Thymus (tissue), 11 donors: ENCODE results near the gene TMEM236. TPM values are rescaled to one million over a fixed set of nuclear protein-coding genes. Genes with fewer than 3 reads are reported as not detected.

ENCODE experiments used
- DNase-seq, 9 donors: peaks; one replicate each; pipeline ENCODE4 v3.0.0-alpha.2; 2013; ENCODE audit warnings: low spot score in 9 of 9, low read depth in 6 of 9, missing footprints in 1 of 9
- H3K27ac ChIP-seq, 2 donors: one replicate each; pipeline ENCODE4 v1.5.1; 2013; ENCODE audit warnings: control low read depth in 1 of 2, low read depth in 1 of 2, low read length in 1 of 2, mild to moderate bottlenecking in 1 of 2, moderate library complexity in 1 of 2
- H3K27me3 ChIP-seq, 2 donors: one replicate each; pipeline ENCODE4 v1.5.1; 2013; ENCODE audit warnings: low read length in 1 of 2; ENCODE audit not compliant: control insufficient read depth in 2 of 2, insufficient read depth in 1 of 2
- H3K36me3 ChIP-seq, 2 donors: one replicate each; pipeline ENCODE4 v1.5.1; 2013; ENCODE audit warnings: low read length in 1 of 2, mild to moderate bottlenecking in 1 of 2, moderate library complexity in 1 of 2; ENCODE audit not compliant: control insufficient read depth in 2 of 2, insufficient read depth in 2 of 2
- H3K4me1 ChIP-seq, 2 donors: one replicate each; pipeline ENCODE4 v1.5.1; 2013; ENCODE audit warnings: low read length in 2 of 2; ENCODE audit not compliant: control insufficient read depth in 2 of 2, insufficient read depth in 2 of 2
- H3K4me3 ChIP-seq, 2 donors: one replicate each; pipeline ENCODE4 v1.5.1; 2013; ENCODE audit warnings: low read length in 2 of 2, control low read depth in 1 of 2, mild to moderate bottlenecking in 1 of 2
- H3K9me3 ChIP-seq, 2 donors: one replicate each; pipeline ENCODE4 v1.5.1; 2013; ENCODE audit warnings: low read length in 1 of 2, mild to moderate bottlenecking in 1 of 2; ENCODE audit not compliant: control insufficient read depth in 2 of 2, insufficient read depth in 1 of 2
- WGBS: extraction: QIAGEN DNeasy Blood & Tissue Kit; methylation state at CpG from one replicate; pipeline ENCODE4 v1.1.7; 2013; 5-methylcytosine and 5-hydroxymethylcytosine counted together
- polyA plus RNA-seq: library from polyadenylated mRNA; stranded (reverse); fragments of 200-250 nt; gene quantifications from one replicate; pipeline ENCODE4 v1.2.3, GENCODE V29; 2013
- total RNA-seq: library from RNA; stranded (reverse); fragments of 120-200 nt; gene quantifications from one replicate; pipeline ENCODE4 v1.2.4, GENCODE V29; 2013
- donor health status: healthy.

TMEM236 gene
- total and polyA plus RNA-seq, 2 donors: 0.24 to 0.30 TPM

DNA sequence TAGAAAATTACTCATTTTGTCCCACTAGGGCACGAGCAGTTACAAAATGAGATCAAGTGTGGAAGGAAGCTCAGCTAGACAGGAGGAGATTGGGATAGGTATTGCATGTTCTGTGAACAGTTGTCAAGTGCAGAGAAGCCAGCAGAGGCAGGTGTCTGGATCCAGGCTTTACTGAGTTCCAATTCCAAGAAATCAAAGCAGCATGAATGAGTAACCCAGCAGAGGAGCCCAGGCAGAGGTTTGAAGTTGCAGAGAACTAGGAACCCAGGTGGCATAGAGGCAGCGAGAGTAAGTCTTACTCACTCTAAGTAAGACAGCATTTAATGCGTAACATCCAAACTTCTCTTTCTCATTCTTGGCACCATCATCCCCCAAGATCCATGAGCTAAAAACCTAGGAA lies 68.9 kb downstream of the TMEM236 start:
- Histone ChIP-seq H3K27ac (no peak overlapping the region), H3K36me3 (no peaks in the 10 kb centered on the region), H3K4me3 (no peak overlapping the region), H3K27me3 (no peaks in the 10 kb centered on the region), H3K4me1 (no peaks in the 10 kb centered on the region), H3K9me3 (no peaks in the 10 kb centered on the region)
- DNase-seq: no peak
- WGBS: 89% methylated on average over 3 of the region's 3 CpGs

GRCh38 chr10:17821893-17822292 lies 69.9 kb downstream of the TMEM236 start:
- WGBS: 71% methylated on average over 1 of the region's 1 CpG
- DNase-seq: no peak
- no peak overlapping the region for H3K4me3 ChIP-seq

DNA sequence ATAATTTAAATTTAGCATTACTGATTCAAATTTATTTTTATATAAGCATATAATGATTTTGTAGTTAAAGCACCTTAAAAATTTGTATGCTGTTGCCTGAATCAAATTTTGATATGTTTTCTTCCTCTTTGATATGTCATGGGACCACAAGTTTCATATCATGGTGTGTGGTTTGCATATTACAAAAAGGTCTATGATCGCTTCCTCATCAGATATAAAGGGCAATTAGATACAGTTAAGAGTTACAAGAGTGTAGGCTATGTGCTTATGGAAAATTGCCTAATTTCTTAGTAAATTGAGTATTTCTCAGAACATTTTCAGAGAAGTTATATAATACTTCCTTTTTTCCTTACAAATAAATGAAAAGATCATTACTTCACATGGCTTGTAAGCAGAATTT lies 79.3 kb downstream of the TMEM236 start:
- H3K27me3 ChIP-seq: no peaks in the 10 kb centered on the region
- WGBS: 85% methylated on average over 1 of the region's 1 CpG
- no peaks in the 10 kb centered on the region for H3K36me3 ChIP-seq
- H3K9me3 ChIP-seq: no peaks in the 10 kb centered on the region
- no peak overlapping the region for H3K27ac ChIP-seq
- H3K4me1 ChIP-seq: no peaks in the 10 kb centered on the region
- no peak overlapping the region for H3K4me3 ChIP-seq
- DNase-seq: no peak

More at GRCh38 chr10:17821893-17822292, 69.9 kb downstream of the TMEM236 start:
- no peaks in the 10 kb centered on the region for H3K27me3 ChIP-seq
- no peaks in the 10 kb centered on the region for H3K36me3 ChIP-seq
- no peak overlapping the region for H3K27ac ChIP-seq
- no peaks in the 10 kb centered on the region for H3K9me3 ChIP-seq
- H3K4me1 ChIP-seq: no peaks in the 10 kb centered on the region

- H3K27me3 ChIP-seq: no peaks in the 10 kb centered on the region
- no peaks in the 10 kb centered on the region for H3K9me3 ChIP-seq
- H3K36me3 ChIP-seq: no peaks in the 10 kb centered on the region
- WGBS: 93% methylated on average over 6 of the region's 6 CpGs
- no peak overlapping the region for H3K27ac ChIP-seq
- no peaks in the 10 kb centered on the region for H3K4me1 ChIP-seq
- H3K4me3 ChIP-seq: no peak overlapping the region
- no peak for DNase-seq
Observed at GRCh38 chr10:17831896-17832295, 79.9 kb downstream of the TMEM236 start.

GRCh38 chr10:17833656-17834055 lies 81.7 kb downstream of the TMEM236 start:
- WGBS: 95% methylated on average over 6 of the region's 6 CpGs
- H3K4me3 ChIP-seq: no peak overlapping the region
- no peak overlapping the region for H3K27ac ChIP-seq
- H3K36me3 ChIP-seq: no peaks in the 10 kb centered on the region
- no peaks in the 10 kb centered on the region for H3K9me3 ChIP-seq
- no peak for DNase-seq
- peaks cover 0 to 2% of the 10 kb centered on the region in 2 donors for H3K4me1 ChIP-seq
- H3K27me3 ChIP-seq: no peaks in the 10 kb centered on the region

- DNase-seq: no peak
- Histone ChIP-seq H3K4me1 (peaks cover 0 to 2% of the 10 kb centered on the region in 2 donors), H3K4me3 (no peak overlapping the region), H3K27me3 (no peaks in the 10 kb centered on the region), H3K36me3 (no peaks in the 10 kb centered on the region), H3K9me3 (no peaks in the 10 kb centered on the region), H3K27ac (no peak overlapping the region)
- WGBS: 94% methylated on average over 1 of the region's 1 CpG
Observed at GRCh38 chr10:17835688-17836087, 83.7 kb downstream of the TMEM236 start.

DNA sequence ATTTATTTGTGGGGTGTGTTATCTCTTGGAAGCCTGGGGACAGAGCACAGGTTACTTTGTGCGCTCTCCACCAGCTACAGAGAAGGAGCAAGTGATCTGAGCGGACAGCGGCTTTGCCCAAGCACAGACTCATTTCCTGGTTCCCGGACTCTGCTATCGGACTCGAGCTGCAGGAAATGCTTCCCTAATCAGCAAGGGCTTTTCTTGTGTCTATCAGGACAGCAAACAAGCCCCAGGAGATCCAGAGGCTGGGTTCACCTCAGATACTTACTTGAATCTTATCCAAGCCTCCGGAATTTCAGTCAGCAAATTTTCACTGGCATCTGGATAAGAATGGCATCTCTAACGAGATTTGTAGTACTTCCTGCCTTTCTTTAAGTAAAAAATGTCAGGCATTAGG lies 84.9 kb downstream of the TMEM236 start:
- Histone ChIP-seq H3K9me3 (no peaks in the 10 kb centered on the region), H3K4me3 (no peak overlapping the region), H3K27ac (no peak overlapping the region), H3K36me3 (no peaks in the 10 kb centered on the region), H3K27me3 (no peaks in the 10 kb centered on the region), H3K4me1 (peaks cover 0 to 2% of the 10 kb centered on the region in 2 donors)
- DNase-seq: no peak
- WGBS: 35% methylated on average over 8 of the region's 8 CpGs

DNA sequence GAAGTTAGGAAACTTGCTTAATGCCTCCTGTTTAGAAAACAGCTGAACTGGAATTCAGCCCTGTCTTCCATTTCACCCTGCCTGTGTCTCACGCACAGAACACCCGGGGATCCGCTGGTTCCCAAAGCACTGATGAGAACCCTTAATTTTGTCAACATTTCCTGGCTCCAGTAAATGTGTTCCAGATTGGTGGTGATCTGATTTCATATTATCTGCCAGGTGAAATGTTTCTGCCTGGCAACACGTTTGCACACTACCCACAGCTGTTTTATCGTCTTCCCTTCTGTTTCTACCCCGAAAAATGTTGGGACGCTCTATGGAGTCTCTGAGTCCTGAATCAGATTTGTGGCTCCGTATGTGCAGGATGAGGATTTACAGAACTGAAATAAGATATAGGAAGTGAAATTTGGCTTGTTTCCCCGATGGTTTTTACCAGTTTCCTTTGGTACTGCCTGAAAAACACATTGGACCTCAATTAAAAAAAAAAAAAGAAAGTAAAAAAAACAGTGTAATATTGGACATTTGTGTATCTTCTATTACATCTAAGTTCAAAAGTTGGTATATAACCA lies 86.2 kb downstream of the TMEM236 start:
- no peak overlapping the region for H3K27ac ChIP-seq
- H3K36me3 ChIP-seq: no peaks in the 10 kb centered on the region
- H3K9me3 ChIP-seq: no peaks in the 10 kb centered on the region
- 40% methylated on average over 9 of the region's 9 CpGs for WGBS
- no peaks in the 10 kb centered on the region for H3K27me3 ChIP-seq
- H3K4me1 ChIP-seq: peaks cover 0 to 2% of the 10 kb centered on the region in 2 donors
- H3K4me3 ChIP-seq: no peak overlapping the region
- no peak for DNase-seq

DNA sequence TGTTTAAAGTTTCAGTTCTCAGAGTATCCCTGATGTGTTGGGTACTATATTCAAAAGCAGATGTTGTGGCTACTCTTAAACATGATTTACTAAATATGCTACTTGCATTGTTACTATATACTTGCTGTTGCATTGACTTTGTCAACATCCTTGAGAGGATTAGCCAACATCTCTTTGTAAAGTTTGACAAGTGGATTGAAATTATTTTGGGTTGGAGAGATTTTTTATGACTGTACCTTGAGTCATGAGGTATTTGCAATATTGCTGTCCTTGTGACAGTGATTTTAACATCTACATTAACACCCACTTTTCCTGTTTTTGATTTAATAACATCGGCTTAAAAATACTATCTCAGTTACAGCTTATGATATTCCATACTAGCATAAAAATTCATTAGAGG lies 89.0 kb downstream of the TMEM236 start:
- DNase-seq: no peak
- H3K27me3 ChIP-seq: no peaks in the 10 kb centered on the region
- H3K4me1 ChIP-seq: peaks cover 0 to 2% of the 10 kb centered on the region in 2 donors
- no peaks in the 10 kb centered on the region for H3K36me3 ChIP-seq
- H3K9me3 ChIP-seq: no peaks in the 10 kb centered on the region
- H3K27ac ChIP-seq: no peak overlapping the region
- 100% methylated on average over 1 of the region's 1 CpG for WGBS
- H3K4me3 ChIP-seq: no peak overlapping the region
